Upper lobe of left lung (tissue), 4 donors: ENCODE data around the gene SAA1.

Experiments
- EP300 ChIP-seq, 4 donors: sonication (generic); formaldehyde crosslinking; IDR thresholded peaks; one replicate each; pipeline ENCODE4 v1.5.1; 2017; ENCODE audit warnings: antibody characterized with exemption in 4 of 4, control low read depth in 2 of 4
- POLR2A ChIP-seq, 4 donors: fragments of 450-650 bp; IDR thresholded peaks; one replicate each; pipeline ENCODE4 v1.5.1; 2016 to 2017; ENCODE audit warnings: antibody characterized with exemption in 4 of 4, mild to moderate bottlenecking in 2 of 4
- POLR2AphosphoS5 ChIP-seq, 2 donors: sonication (generic); formaldehyde crosslinking; IDR thresholded peaks; one replicate each; pipeline ENCODE4 v1.5.1; 2017; ENCODE audit warnings: antibody characterized with exemption in 2 of 2
- TF ChIP-seq, protein P1 (sequence below), 6 experiments: fragments of 450-650 bp in 4 of 6; fragments of 200-600 bp in 2 of 6; sonication (generic) in 2 of 6; IDR thresholded peaks; one replicate each; pipeline ENCODE4 v1.5.1; 2016 to 2019; ENCODE audit warnings: antibody characterized with exemption in 6 of 6

DNA sequence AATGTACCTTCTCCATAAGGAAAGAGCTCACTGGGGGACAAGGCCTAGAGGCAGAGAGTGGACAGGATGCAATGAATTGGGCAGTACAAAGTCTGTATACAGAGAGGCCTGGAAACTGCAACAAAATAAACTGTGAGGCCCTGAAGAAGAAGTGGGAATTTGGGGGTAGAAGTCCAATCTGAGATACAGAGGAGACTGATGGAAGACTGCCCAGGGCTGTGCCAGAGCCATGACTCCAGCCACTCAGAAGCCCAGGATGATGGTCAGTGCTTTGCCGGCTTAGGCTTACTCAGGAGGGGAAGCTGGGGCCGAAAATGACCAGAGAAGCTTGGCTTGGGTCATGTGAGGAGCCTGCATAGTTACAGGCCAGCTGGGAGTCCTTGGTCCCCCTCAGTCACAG is 35.2 kb upstream of the SAA1 start:
- TF ChIP-seq, protein P1, sequence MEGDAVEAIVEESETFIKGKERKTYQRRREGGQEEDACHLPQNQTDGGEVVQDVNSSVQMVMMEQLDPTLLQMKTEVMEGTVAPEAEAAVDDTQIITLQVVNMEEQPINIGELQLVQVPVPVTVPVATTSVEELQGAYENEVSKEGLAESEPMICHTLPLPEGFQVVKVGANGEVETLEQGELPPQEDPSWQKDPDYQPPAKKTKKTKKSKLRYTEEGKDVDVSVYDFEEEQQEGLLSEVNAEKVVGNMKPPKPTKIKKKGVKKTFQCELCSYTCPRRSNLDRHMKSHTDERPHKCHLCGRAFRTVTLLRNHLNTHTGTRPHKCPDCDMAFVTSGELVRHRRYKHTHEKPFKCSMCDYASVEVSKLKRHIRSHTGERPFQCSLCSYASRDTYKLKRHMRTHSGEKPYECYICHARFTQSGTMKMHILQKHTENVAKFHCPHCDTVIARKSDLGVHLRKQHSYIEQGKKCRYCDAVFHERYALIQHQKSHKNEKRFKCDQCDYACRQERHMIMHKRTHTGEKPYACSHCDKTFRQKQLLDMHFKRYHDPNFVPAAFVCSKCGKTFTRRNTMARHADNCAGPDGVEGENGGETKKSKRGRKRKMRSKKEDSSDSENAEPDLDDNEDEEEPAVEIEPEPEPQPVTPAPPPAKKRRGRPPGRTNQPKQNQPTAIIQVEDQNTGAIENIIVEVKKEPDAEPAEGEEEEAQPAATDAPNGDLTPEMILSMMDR (IDR thresholded peaks at IDR 0.05) = no peak
- TF ChIP-seq POLR2AphosphoS5 (IDR thresholded peaks at IDR 0.05) = no peak
- TF ChIP-seq POLR2A (IDR thresholded peaks at IDR 0.05) = no peak
- no peak for TF ChIP-seq EP300 (IDR thresholded peaks at IDR 0.05)
